ENCODE data around the gene EML6. TPM values are rescaled to one million over a fixed set of nuclear protein-coding genes. Genes with fewer than 3 reads are reported as not detected.

The EML6 gene
- total and polyA plus RNA-seq, 3 donors from 2014 or later, result 7.6 to 17.3 (median 12.1) TPM

- H3K27ac ChIP-seq, result no peak overlapping the region
- intact Hi-C loops (cut with DNase I; ENCODE audit: low total_unique reads), result no loop called here
- H3K27me3 ChIP-seq, result no peaks in the 10 kb centered on the region
- H3K9me3 ChIP-seq, result no peaks in the 10 kb centered on the region
- H3K4me3 ChIP-seq, result peak overlapping the region; percentile 43 to 49
- no peaks in the 10 kb centered on the region for H3K36me3 ChIP-seq (ENCODE audit: low read depth, missing control alignments)
- TF ChIP-seq CTCF (IDR thresholded peaks at IDR 0.05), result no peak
- no peak for TF ChIP-seq POLR2A (IDR thresholded peaks at IDR 0.05)
- DNase-seq, result peak; percentile 58
- WGBS, 2 donors, result 20 to 21% methylated on average over 11 to 32 of the region's 35 CpGs
- no peaks in the 10 kb centered on the region for H3K4me1 ChIP-seq
Measured at GRCh38 chr2:54708584-54709335, 14.7 kb upstream of the EML6 start.

- TF ChIP-seq POLR2A (IDR thresholded peaks at IDR 0.05), result no peak
- no peak for TF ChIP-seq CTCF (IDR thresholded peaks at IDR 0.05)
- Histone ChIP-seq H3K4me1 (no peaks in the 10 kb centered on the region), H3K4me3 (peak overlapping the region; percentile 43 to 49), H3K27me3 (no peaks in the 10 kb centered on the region), H3K27ac (no peak overlapping the region), H3K36me3 (ENCODE audit: low read depth, missing control alignments) (no peaks in the 10 kb centered on the region), H3K9me3 (no peaks in the 10 kb centered on the region)
- DNase-seq, result no peak
- intact Hi-C loops (cut with DNase I; ENCODE audit: low total_unique reads), result no loop called here
- WGBS, 2 donors, result 33 to 44% methylated on average over 3 to 18 of the region's 18 CpGs
Measured at GRCh38 chr2:54709336-54709809, 14.1 kb upstream of the EML6 start.

GRCh38 chr2:54710216-54710615 lies 13.2 kb upstream of the EML6 start:
- no peak overlapping the region for H3K4me3 ChIP-seq
- 38 to 71% methylated on average over 3 to 10 of the region's 10 CpGs for WGBS, 2 donors
- no peaks in the 10 kb centered on the region for H3K36me3 ChIP-seq (ENCODE audit: low read depth, missing control alignments)
- TF ChIP-seq POLR2A (IDR thresholded peaks at IDR 0.05) (no peak), CTCF (IDR thresholded peaks at IDR 0.05) (no peak)
- H3K4me1 ChIP-seq, result no peaks in the 10 kb centered on the region
- intact Hi-C loops (cut with DNase I; ENCODE audit: low total_unique reads), result no loop called here
- H3K9me3 ChIP-seq, result no peaks in the 10 kb centered on the region
- DNase-seq, result no peak
- no peak overlapping the region for H3K27ac ChIP-seq
- no peaks in the 10 kb centered on the region for H3K27me3 ChIP-seq

- intact Hi-C loops (cut with DNase I; ENCODE audit: low total_unique reads), result no loop called here
- DNase-seq, result no peak
- 95 to 99% methylated on average over 6 of the region's 6 CpGs for WGBS, 2 donors
Measured at GRCh38 chr2:54712516-54712915, 10.9 kb upstream of the EML6 start.

More at GRCh38 chr2:54712516-54712915, 10.9 kb upstream of the EML6 start:
- Histone ChIP-seq H3K36me3 (ENCODE audit: low read depth, missing control alignments) (no peaks in the 10 kb centered on the region), H3K27me3 (no peaks in the 10 kb centered on the region), H3K4me3 (no peak overlapping the region), H3K4me1 (no peaks in the 10 kb centered on the region), H3K9me3 (no peaks in the 10 kb centered on the region), H3K27ac (no peak overlapping the region)
- TF ChIP-seq CTCF (IDR thresholded peaks at IDR 0.05), result no peak
- TF ChIP-seq POLR2A (IDR thresholded peaks at IDR 0.05), result no peak
